ENCODE results near the gene ST6GALNAC2.
A peak's percentile ranks its signal among the peaks of the same experiment; 100 is the strongest.
"Not testable (repeated sequence)": the region's sequence is repeated elsewhere in the genome, so short reads cannot be mapped to it uniquely, and the experiment has no call there.

The ST6GALNAC2 gene

DNA sequence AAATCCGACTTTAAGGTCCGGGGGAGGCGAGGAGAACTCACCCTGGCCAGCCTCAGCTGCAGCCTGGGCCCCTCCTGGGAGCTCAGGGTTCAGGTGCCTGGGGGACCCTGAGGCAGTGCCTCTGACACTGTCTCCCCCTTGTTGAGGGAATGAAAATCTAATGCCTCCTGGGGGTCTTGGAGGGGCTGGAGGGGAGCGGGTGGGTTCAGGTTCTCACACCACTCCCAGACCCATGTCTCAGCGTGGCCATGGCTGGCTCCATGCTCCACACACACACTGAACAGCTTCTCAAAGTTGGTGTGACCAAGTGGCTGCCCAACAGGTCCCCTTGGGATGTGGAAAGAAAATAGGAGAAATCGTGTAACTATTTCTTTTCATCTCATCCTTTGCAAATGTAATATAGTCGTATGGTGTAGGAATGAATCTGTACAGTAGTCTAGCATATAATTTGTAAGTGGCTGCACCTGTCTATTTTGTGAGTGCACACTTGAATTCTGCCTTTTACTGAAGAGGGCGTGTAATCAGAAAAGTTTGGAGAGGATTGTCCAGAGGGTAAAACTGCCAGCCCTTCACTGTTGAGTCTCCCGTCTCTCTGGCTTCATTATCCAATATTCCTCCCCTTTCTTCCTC lies 46.6 kb downstream of the ST6GALNAC2 start:
- DNase-seq, result no peak

DNA sequence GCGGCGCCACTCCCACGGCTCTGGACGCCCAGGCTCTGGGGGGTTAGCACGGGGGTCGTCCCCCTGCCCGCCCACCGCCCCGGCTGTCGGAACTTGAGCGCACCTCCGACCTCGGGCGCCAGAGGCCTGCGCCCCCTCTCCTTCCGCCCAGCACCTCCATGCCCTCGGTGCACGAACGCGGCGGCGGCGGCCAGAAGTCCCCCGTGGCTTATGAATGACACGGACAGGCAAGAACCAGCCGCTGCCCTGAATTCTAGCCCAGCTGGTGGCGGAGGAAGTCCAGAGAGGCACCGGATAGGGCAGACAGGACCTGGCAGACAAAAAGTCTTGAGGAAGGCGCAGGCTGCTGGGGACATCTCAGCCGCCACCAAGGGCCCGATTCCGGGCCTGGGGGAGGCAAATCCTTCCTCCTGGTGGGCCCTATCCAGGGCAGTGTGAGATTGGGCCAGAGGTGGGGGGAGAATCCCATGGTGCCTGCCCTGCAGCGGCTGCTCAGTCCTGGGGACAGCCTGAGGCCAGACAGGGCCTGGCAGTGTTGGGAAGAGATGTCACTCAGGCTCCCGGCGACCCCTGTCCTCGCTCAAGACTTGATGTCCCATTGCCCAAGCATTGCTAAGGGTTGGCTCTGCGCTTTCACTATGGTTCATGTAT lies 47.3 kb downstream of the ST6GALNAC2 start:
- no peak for DNase-seq

DNA sequence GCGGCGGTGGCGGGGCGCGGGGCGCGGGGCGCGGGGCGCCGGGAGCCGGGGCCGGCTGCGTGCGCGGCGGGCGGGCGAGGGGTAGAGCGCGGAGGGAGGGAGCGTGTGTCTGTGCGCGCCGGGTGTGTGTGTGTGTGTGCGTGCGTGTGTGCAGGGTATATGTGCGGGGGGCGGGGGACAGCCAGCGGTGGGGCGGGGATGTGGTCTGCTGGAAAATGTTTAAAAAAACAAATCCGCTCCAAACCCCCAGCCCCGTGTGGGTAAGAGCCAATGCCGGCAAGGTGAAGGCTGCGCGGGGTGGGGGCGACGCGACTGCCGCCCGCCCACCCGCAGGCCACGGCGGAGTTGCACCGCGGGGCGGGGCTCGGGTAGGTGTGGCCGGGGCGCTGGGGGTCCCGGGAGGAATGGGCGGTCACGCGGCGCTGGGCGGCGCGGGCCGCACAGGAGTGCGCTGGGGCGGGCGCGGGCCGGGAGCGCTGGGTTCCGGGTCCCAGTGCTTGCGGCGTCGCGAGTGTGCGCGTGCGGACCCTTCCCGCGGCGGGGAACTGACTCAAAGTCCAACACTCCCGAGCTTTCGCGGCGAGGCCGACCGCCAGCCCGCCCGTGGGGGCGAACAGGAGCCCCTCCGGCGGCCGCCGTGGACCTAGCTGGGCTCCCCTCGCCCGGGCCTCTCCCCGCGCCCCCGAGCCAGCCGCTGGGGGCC lies 47.9 kb downstream of the ST6GALNAC2 start, which contains the start of gene CYGB:
Gene CYGB (minus strand): TSS at position 132 of the 703 bp plus-strand sequence. CDS start 167 bp downstream, outside the sequence.
- DNase-seq, result peak in 1 of 5 experiments; percentile 26

DNA sequence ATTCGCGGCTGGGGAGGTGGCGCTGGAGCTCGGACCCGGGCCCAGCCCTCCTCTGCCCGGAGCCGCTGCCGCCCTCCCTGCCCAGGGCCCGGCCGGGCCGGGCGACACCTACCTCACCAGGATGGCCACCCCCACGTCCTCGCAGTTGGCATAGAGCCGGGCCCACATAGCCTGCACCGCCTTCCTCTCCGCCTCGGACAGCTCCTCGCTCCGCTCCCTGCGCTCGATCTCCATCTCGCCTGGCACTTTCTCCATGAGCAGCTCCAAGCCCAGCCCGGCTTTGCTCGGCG lies 48.4 kb downstream of the ST6GALNAC2 start:
- DNase-seq, result no peak

DNA sequence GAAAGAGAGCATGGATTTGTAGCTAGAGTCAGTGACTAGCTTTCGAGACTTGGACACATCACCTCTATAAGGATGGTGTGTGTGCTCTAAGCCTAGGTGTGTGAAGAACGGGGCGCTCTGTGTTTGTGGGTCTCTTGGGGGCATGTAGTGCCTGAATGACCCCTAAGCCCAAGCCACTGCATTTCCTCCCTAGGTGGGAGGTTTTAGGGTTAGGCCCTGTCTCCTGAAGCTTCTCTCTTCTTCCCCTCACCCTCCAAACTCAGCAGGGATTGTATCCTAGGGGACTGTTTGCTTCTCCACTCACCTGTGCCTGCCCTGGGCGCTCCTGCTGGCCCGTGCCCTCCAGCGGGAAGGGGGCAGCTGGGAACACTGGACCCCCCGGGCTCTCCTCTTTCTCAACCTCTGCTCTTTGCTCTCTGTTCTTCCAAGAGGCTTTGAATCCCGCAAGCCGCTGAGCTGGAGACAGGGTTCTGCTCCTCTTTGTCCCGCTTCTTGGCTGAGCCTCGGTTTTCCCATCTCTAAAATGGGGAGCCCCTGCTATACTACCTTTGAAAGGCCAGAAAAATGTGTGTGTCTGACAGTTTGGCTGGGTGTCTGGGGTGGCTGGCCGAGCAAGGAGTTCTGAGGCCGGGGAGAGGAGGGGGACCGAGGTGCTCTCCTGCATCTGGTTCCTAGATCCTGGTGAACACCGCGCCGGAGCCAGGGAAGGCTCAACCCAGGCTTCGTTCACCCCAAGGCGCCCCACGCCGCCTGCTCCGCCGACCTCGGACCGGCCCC lies 49.0 kb downstream of the ST6GALNAC2 start:
- no peak for DNase-seq

DNA sequence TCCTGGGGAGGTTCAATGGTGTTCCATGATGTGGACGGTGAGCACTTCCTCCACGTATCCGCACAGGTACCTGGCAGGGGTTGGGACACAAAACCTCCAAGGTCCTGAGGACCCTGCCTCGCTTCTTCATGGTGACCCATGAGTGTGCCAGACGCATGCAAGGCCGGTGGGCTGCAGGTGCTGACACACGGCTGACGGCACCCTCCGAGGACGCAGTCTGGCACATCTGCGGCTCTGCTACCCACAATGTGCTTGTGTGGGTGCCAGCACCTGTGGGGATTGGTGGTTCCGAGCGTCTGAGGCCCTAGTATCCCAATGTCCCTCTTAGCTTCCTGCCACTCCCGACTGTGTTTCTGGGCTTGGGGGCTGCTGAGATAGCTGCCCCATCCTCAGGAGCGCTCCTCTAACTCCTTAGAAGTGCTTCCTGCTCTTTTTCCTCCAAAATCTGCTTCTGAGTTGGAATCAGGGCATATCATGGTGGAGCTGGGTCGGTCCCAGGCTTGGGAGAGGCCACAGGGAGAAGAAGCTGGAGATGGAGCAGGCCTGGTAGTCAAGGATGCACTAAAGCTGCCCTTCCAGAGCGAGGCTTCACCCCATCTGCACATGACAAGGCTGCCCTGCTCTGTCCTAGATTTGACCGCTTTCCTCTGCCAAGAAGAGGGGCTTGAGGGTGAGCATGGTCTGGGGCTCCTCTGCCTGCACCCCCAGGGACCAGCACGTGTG lies 49.7 kb downstream of the ST6GALNAC2 start:
- DNase-seq, result no peak

DNA sequence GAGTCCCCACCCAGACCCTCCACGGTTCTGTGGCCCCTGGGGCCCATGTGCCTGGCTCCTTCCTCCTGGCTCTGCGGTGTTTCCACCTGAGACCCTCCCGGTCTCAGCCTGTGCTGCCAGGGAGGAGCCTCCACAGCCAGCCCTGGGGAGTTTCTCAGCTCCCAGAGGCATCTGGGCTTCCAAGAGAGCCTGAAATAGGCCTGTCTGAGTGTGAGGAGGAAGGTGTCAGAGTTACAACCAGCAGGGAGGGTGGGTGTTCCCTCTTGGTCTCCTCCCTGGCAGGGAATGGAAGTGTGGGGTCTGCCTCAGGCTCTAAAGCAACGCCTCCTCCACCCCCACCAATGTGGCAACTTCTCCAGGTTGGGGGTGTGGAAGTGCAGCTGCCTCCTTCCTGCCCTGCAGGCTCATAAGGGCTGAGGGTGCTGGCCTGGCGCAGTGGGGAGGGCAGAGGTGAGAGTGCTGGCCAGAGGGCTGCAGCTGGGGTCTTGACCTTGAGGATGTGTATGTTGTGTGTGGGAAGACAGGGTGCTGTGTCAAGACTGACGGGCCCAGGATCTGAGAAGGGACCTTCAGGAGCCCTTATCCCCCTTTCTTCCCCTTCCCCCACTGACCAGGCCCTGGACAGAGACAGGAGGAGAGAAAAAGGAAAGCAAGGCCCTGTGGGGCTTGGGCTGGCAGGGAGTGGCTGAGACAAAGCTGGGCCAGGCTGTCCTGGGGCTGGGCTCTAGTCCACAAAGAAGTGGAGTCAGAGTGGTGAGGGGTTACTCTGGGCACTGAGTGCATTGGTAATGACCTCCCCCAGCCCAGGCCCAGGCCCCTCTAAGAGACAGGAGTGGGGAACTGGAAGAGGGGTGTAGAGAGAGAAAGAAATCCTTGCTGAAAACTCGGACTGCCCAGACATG lies 50.6 kb downstream of the ST6GALNAC2 start:
- DNase-seq, result no peak

DNA sequence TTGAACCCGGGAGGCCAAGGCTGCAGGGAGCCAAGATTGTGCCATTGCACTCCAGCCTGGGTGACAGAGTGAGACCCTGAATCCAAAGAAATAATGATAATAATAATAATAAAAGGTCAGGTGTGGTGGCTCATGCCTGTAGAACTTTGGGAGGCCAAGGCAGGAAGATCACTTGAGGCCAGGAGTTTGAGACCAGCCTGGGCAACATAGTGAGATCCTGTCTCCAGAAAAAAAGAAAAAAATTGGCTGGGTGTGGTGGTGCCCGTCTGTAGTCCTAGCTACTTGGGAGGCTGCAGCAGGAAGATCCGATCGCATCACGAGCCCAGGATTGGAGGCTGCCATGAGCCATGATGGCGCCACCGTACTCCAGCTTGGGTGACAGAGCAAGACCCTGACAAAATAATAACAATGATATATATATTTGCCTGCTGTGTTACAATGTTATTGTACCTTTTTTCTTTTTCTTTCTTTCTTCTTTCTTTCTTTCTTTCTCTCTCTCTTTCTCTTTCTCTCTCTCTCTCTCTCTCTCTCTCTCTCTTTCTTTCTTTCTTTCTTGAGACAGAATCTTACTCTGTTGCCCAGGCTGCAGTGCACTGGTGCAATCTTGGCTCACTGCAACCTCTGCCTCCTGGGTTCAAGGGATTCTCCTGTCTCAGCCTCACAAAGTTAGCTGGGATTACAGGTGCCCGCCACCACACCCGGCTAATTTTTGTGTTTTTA lies 51.9 kb downstream of the ST6GALNAC2 start:
- not testable (repeated sequence) for DNase-seq

DNA sequence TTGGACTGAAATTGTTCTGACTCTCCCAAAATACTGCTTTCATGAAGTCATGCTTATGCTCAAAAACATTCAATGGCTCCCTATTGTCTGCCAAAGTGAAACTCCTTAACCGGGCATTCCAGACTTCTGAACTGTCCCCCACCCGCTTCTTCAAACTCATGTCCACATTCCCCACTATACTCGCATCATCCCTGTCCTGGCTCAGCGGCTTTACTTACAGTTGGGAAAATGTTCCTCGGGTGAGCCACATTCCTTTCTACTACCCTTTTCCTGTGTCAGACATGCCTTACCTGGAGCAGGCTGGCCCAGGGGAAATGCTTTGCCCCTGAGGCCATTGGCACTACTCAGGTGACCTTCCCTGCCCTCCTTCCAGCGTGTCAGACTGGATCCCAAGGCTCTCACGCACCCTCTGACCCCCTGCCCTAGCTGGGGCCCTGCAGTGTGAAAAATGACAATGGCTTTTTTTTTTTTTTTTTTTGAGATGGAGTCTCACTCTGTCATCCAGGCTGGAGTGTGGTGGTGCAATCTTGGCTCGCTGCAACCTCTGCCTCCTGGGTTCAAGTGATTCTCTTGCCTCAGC lies 53.5 kb downstream of the ST6GALNAC2 start:
- DNase-seq, result no peak

DNA sequence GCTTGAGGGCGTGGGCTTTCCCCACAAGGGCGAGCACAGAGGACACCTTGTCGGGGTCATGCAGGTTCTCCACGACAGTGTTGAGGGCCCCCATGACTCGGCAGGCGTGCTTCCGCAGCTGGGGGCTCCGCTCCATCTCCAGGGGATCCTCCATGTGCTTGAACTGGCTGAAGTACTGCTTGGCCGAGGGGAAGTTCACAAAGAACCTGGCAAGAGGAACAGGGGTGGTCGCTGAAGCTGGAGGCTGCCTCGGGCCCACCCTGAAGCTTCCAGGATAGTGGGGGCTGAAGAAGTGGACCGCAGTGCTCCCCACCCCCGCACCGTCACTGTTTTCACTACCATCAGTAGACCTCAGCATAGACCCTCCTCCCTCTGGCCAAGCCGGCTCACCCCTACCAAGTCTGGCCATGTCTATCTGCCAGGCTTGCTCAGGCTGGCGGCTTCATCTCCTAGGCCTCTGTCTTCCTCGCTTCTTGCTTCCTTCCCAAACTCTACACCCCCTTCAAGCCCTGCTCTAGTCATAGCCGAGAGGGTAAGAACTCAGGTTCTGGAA lies 54.1 kb downstream of the ST6GALNAC2 start:
- no peak for DNase-seq

DNA sequence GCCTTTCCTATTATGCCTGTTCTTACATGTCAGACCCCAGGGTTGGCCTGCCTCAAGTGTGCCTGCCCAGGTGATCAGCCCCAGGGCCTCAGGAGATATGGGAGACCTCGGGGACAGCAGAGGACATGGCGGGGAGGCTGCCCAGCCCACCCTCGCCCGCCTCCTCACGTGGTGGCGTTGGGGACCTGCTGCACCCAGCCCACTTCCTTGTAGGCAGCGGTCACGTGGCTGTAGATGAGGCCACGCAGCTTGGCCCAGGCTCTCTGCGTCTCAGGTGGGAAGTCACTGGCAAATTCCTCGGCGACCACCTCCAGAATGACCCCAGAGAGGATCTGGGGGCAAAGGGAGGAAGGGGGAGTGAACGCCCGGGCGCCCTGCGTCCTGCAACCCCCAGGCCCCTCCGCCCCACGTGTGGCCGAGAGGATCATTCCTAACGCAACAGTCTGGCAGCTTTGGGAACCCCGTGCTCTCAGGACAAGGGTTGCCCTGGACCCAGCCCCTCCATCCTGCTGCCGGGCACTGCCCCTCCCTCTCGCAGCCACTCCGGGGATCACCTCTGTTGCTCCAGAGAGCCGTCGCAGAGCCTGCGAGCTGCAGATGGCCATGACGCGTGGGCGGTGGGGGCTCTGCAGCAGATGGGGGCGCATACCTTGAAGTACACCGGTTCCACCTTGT lies 54.7 kb downstream of the ST6GALNAC2 start:
- DNase-seq, result no peak

DNA sequence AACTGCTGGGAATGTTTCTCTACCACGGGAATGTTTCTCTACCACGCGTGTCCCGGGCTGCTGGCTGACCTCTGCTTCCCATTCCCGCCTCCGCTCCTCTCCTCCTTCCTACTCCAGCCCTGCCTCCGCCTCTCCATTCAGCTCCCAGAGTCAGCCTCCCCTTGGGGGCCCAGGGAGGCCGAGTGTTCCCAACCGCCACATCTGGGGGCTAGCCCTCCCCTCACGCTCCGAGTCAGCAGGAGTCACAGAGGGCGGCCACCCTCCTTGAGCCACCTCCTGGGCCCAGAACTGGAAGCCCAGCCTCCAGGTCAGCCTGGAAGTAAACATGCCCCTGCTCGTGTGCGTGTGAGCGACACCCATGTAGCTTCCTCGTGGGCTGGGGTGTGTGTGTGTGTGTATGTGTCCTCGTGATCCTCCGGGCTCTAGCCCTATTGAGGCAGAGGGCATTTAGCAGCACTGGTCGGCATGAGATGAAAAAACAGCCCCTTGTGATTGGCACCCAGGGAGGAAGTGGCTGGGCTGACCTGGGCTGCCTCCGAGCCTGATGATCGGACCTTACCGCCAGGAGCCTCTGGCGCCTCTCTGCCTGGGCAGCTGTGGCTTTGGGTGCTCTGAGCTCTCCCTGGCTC lies 55.5 kb downstream of the ST6GALNAC2 start:
- DNase-seq, result no peak

DNA sequence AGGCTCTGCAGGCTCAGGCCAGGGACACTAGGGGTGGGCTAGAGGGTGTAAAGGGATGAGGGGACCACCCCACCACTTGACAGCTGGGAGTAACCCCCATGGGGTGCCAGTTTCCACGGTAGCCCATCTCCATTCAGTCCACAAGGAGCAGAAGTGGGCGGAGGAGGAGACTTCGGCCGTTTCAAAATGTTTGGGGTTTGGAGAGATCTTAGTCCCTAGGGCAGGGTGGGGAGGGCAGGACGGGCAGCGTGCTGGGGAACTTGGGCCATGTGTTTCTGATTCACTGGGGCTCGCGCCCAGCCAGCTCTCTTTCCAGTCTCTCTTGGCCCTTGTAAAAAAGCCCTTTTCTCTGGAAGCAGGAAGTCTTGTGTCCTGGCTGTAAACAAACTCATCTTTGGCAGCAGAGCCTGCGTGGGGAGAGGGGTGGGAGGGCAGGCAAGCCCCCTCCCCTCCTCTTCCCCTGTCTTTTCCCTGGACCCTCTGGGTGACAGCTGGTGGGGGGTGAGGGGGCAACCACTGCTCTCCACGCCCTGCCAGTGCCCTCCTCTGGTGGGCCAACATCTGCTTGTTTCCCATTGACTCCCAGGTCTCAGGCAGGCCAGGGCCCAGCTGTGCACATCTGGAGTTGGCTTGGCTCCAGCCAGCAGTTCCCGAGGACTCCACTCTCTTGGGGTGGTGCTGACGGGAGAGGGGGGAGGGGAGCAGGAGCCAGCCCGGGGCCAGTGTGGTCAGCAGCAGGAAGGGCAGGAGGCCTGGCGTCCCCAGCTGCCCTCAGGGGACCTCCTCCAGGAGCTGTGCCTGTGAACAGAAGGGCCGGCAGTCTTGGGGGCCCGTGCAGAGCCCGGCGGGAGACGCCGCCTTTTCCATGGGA lies 56.2 kb downstream of the ST6GALNAC2 start:
- no peak for DNase-seq

DNA sequence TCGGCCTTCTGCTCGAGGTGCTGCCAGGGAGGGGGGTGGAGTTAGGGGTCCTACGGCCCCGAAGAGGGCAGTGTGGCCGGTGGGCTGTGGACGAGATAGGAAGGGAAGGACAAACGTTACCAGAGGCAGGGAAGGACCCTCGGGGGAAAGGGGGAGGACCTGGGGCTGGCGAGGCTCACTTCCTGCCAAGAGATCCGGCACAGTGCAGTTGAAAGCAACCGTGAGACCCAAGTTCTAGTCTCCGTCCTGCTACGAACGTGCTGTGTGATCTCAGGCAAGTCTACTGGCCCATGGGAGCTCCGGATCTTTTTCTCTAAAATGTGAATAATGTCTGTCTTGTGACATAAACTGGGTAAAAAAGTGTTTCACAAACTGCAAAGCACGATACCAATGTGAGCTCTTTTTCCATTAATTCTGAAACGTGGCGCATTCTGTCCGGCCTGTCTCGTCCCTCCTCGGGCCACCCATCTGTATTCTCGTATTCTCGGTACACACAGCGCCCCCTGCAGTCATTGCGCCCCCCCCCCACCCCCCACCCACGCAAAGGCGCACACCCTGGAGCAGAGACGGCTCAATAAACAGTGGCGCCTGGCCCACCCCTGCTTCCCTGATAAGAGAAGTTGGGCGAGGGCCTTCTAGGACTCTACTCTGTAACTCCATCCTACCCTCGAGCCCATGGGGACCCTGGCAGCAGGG lies 57.0 kb downstream of the ST6GALNAC2 start:
- DNase-seq, result no peak

DNA sequence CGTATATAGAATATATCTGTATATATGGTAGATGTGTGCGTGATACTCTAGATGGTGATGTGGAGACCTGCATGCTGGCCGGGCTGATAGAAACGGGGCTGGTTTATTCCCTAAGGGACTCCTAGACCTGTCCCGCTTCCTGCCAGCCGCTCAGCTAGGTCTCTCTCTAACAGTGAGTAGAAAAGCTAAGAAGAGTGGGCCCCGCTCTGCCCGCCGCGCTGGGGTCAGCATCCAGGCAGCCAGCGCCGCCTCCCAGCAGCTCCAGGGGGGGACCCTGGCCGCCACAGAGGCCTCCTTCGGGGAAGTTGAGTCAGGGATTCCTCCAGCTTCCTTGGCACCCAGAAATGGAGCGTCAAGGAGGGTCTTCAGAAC lies 57.5 kb downstream of the ST6GALNAC2 start:
- no peak for DNase-seq

DNA sequence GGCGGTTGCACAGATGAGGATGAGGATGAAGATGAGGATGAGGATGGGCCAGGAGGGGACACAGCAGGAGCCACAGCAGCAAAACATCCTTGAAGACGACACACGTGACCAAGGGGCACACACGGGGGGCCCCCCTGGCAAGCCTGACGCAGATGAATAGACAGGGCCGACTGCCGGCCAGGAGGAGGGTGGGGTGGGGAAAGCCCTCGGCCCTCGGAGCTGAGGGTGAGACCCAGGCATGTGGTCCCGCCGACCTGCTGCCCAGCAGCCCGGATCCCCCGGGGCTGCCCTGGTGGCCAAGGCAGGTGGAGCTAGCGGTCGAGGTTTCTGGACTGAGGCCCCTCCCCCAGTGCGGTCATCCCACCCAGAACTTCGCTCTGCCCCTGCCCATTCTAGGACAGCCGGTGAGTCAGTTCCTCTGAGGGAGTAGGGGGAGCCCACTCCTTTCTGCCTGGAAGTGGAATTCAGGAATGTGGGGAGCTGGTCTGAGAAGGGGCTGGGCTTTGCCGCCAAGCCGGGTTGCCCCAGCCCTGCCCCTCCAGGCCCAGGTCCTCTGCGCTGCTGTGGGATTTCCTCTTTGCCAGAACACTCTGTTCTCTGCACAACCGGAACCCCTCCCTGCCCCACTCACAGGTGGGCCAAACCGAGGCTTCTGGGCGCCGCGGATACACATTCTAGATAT lies 58.1 kb downstream of the ST6GALNAC2 start:
- peak in 1 of 5 experiments; percentile 39 for DNase-seq

DNA sequence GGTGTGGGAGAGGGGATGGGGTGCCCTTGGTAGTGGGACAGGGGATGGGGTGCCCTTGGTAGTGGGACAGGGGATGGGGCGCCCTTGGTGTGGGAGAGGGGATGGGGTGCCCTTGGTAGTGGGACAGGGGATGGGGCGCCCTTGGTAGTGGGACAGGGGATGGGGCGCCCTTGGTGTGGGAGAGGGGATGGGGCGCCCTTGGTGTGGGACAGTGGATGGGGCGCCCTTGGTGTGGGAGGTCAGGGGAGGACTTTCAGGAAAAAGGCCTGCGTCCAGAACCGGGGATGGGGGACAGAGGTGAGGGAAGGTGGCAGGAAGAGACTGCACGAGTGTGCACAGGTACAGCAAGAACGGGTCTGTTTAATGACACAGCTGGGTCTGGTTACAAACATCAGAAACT lies 58.6 kb downstream of the ST6GALNAC2 start:
- DNase-seq, result not testable (repeated sequence)
